Left ventricle myocardium inferior (tissue), 1 donor: ENCODE measurements around the gene SARM1. TPM values are rescaled to one million over a fixed set of nuclear protein-coding genes. Genes with fewer than 3 reads are reported as not detected.

Experiments
- DNase-seq: peaks from one replicate; pipeline ENCODE4 v3.0.0-alpha.2; 2020
- H3K27ac ChIP-seq: fragments of 200-600 bp; replicated peaks from 2 replicates; pipeline ENCODE4 v1.8.0; 2021
- H3K27me3 ChIP-seq: fragments of 200-600 bp; 2 replicates; pipeline ENCODE4 v1.8.0; 2021; ENCODE audit warnings: low read depth
- H3K36me3 ChIP-seq: fragments of 200-600 bp; 2 replicates; pipeline ENCODE4 v1.8.0; 2021
- H3K4me1 ChIP-seq: fragments of 200-600 bp; 2 replicates; pipeline ENCODE4 v1.8.0; 2021
- H3K4me3 ChIP-seq: fragments of 200-600 bp; 2 replicates; pipeline ENCODE4 v1.8.0; 2021; ENCODE audit warnings: mild to moderate bottlenecking, moderate library complexity
- H3K9me3 ChIP-seq: fragments of 200-600 bp; replicated peaks from 2 replicates; pipeline ENCODE4 v1.8.0; 2021
- CTCF ChIP-seq: fragments of 200-600 bp; IDR thresholded peaks from 2 replicates; pipeline ENCODE4 v1.8.0; 2021; ENCODE audit warnings: antibody characterized with exemption, mild to moderate bottlenecking, borderline replicate concordance
- intact Hi-C: fragments of 100-400 bp; cut with micrococcal nuclease; formaldehyde crosslinking; loops from one replicate; pipeline ENCODE4 v1.11.0; 2022
- total RNA-seq: library from RNA; stranded (reverse); fragmentation: NEBNext Ultra II Directional; extraction: Animal tissue kit (Norgen Biotek cat#: 25700); gene quantifications from one replicate; pipeline ENCODE4 v1.2.1, GENCODE V29; 2021
- donor health status: DM: no; HTN: yes; CAD: no; lungs with severe emphysema.

SARM1 gene
- total RNA-seq, 1 donor from 2014 or later, result 5.1 TPM

DNA sequence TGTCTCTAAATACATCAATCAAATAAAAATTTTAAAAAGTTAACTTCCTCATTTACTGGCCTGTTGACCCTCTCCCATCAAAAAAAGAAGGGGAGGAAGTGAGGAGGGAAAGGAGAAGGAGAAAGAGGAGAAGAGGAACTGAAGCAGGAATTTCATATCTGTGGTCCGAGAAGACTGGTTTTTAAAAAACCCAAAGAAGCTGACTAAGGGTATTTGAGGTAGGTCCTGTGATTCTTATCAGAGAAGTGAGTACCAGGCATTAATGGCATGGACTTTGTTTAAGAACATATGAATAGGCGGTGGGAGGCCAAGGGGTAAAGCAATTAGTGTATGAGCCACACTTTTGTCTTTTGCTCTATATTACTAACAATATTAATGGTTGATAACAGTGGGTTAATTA lies 32.5 kb downstream of the SARM1 start:
- no peak for TF ChIP-seq CTCF
- intact Hi-C loops, result no loop called here
- no peak for DNase-seq
- H3K36me3 ChIP-seq, result peaks cover 13% of the 10 kb centered on the region
- H3K27ac ChIP-seq, result no peak overlapping the region
- peaks cover 25% of the 10 kb centered on the region for H3K4me1 ChIP-seq
- H3K9me3 ChIP-seq, result no peaks in the 10 kb centered on the region
- H3K4me3 ChIP-seq, result no peak overlapping the region
- peaks cover 25% of the 10 kb centered on the region for H3K27me3 ChIP-seq

- intact Hi-C loops, result no loop called here
Measured at GRCh38 chr17:28404461-28404811, 32.9 kb downstream of the SARM1 start.

DNA sequence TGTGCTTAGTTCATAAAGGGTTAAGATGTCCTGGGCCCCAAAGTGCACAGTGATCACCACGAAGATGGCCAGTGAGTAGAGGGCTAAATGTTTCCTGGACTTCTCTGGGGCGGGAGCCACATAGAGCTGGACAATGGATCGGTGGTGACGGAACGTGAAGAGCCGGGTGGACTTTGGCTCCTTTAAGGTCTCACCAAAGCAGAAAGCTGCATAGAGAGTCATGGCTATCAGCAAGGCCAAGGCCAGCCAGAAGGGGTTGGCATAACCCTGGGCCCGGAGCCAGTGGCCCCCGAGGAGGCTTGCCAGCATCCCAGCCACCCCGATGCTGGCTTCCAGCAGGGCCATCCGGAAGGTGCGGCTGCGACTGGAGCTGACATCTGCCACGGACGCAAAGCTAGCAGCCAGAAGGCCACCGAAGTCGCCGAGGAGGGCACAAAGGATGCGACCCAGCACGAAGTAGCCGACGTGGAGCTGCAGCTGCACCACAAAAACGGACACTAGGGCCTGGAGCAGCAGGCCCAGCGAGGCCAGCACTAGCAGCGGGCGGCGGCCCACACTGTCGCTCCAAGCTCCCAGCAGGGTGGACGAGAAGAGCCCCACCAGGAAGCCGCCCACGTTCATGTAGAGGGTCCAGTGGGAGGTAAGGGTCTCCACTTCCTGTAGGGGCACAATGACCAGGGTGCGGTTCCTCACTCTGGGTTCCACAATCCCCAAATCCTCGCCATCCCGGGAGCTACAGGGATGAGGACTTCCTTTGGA lies 33.5 kb downstream of the SARM1 start:
- peak overlapping the region; percentile 91 for H3K4me3 ChIP-seq
- peaks cover 23% of the 10 kb centered on the region for H3K4me1 ChIP-seq
- DNase-seq, result no peak
- H3K9me3 ChIP-seq, result no peaks in the 10 kb centered on the region
- peaks cover 12% of the 10 kb centered on the region for H3K36me3 ChIP-seq
- H3K27ac ChIP-seq, result peak overlapping the region; percentile 66
- H3K27me3 ChIP-seq, result peaks cover 25% of the 10 kb centered on the region
- TF ChIP-seq CTCF, result no peak
- intact Hi-C loops, result no loop called here

More at GRCh38 chr17:28404461-28404811, 32.9 kb downstream of the SARM1 start:
- TF ChIP-seq CTCF, result no peak
- H3K4me1 ChIP-seq, result peaks cover 23% of the 10 kb centered on the region
- peaks cover 25% of the 10 kb centered on the region for H3K27me3 ChIP-seq
- DNase-seq, result no peak
- H3K36me3 ChIP-seq, result peaks cover 12% of the 10 kb centered on the region
- H3K4me3 ChIP-seq, result peak overlapping the region; percentile 91
- H3K9me3 ChIP-seq, result no peaks in the 10 kb centered on the region
- H3K27ac ChIP-seq, result no peak overlapping the region

DNA sequence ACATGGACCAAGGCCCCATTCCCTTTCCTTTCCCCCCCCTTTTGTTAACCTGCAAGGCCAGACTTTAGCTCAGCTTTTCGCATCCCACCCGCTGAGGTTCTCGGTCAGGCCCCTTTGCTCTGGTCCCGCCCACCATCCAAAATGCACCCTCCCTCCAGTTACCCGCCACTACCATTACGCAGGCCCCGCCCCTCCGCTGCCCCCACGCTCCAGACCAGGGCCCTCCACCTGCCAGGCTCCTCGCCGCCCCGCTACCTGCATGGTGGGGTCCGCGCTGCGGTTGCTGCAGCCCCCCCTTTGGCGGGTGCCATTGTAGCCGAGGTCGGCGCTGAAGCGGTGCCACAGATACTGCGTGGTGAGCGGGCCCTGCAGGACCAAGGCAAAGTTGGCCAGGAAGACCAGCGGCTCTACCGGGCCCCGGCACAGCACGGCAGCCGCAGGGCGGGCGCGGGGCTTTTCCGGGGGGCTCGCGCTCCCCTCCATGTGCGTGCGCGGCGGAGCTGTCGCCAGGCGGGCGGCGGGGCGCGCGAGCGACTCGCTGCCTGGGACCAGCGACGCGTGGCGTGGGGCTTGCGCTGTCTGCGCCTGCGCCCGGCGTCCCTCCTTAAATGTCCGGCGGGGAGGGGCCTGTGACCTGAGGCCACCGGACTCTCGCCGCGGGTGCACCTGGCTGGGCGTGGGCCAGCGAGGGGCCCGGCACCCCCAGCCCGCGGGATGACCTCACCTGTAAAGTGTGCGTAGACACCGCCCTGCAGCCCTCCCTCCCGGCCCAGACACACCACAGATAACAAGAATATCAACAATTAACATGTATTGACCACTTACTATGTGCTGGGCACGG lies 34.4 kb downstream of the SARM1 start, which contains the start of gene SLC46A1:
Gene SLC46A1, minus strand, starts transcription at position 581 of the 841 bp plus-strand sequence. Its CDS starts 98 bp downstream, at position 483.
- H3K4me3 ChIP-seq, result peak within 1 kb of the TSS; percentile 91
- H3K4me1 ChIP-seq, result peaks cover 23% of the 10 kb centered on the region
- H3K36me3 ChIP-seq, result peaks cover 12% of the 10 kb centered on the region
- intact Hi-C loops, result no loop called here
- no peaks in the 10 kb centered on the region for H3K9me3 ChIP-seq
- no peak for TF ChIP-seq CTCF
- peak within 1 kb of the TSS; percentile 66 for H3K27ac ChIP-seq
- peak; percentile 64 for DNase-seq
- peaks cover 32% of the 10 kb centered on the region for H3K27me3 ChIP-seq

DNA sequence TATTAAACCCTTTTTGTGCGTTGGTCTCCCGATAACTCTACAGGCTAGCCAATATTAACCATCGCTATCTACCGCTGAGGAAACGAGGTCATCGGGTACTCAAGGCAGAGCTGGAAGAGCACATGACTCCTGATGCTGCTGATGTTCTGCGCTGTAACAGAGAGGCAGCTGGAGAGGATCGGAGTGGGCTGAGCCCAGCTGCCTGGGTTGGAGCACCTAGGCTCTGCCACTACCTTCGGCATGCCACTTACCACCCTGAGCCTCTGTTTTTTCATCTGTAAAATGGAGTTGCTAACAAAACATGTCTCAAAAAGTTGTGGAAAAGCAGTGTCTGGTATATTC lies 35.0 kb downstream of the SARM1 start:
- DNase-seq, result no peak
- Histone ChIP-seq H3K4me3 (peak overlapping the region; percentile 91), H3K36me3 (peaks cover 10% of the 10 kb centered on the region), H3K27me3 (peaks cover 37% of the 10 kb centered on the region), H3K9me3 (no peaks in the 10 kb centered on the region), H3K27ac (peak overlapping the region; percentile 66), H3K4me1 (peaks cover 23% of the 10 kb centered on the region)
- no peak for TF ChIP-seq CTCF
- intact Hi-C loops, result no loop called here
